Mesothelial cell of epicardium (in vitro differentiated cells): ENCODE data around the gene ABI3. TPM values are rescaled to one million over a fixed set of nuclear protein-coding genes. Genes with fewer than 3 reads are reported as not detected.
A peak's percentile ranks its signal among the peaks of the same experiment; 100 is the strongest.

ENCODE experiments used
- DNase-seq, 2 experiments: peaks; one replicate each; pipeline ENCODE4 v3.0.0; 2021; ENCODE audit warnings: low spot score in 2 of 2; ENCODE audit not compliant: unreplicated experiment in 2 of 2
- H3K27ac Mint-ChIP-seq: 2 replicates; pipeline ENCODE4 v1.8.0; 2021; ENCODE audit warnings: mixed read lengths
- H3K27me3 Mint-ChIP-seq: 2 replicates; pipeline ENCODE4 v1.8.0; 2021; ENCODE audit warnings: low read depth, mixed read lengths
- H3K36me3 Mint-ChIP-seq: 2 replicates; pipeline ENCODE4 v1.8.0; 2021; ENCODE audit warnings: mixed read lengths
- H3K4me1 Mint-ChIP-seq: 2 replicates; pipeline ENCODE4 v1.8.0; 2021; ENCODE audit warnings: mixed read lengths
- H3K4me3 Mint-ChIP-seq: 2 replicates; pipeline ENCODE4 v1.8.0; 2021; ENCODE audit warnings: mild to moderate bottlenecking, moderate library complexity, mixed read lengths
- H3K9me3 Mint-ChIP-seq: 2 replicates; pipeline ENCODE4 v1.8.0; 2021; ENCODE audit warnings: mixed read lengths
- CTCF ChIP-seq: fragments of 200-600 bp; sonication (generic); IDR thresholded peaks from one replicate; pipeline ENCODE4 v1.5.0; 2021; ENCODE audit warnings: antibody characterized with exemption; ENCODE audit not compliant: unreplicated experiment
- total RNA-seq: library from RNA; stranded (reverse); gene quantifications from 3 replicates; pipeline ENCODE4 v1.2.1, GENCODE V29; 2021

Gene ABI3
- total RNA-seq, 1 donor from 2014 or later: 0.69 TPM

DNA sequence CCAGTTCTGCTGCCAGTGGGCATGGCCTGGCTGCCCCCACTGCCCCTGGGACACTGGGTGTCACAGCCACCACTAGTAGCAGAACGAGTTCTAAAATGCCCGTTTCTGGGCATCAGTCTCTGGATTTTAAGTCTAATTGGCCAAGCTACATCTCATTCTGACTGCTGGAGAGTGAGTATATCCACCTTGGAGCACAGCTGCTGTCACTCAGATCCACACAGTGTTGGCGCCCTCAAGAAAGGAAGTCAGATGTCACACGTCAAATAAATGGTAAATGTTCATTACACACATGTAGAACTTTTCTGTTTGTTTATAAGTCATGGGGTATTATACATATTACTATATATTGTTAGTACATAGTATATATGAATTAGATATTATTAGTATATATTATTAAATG is 19.6 kb upstream of the ABI3 start:
- peaks cover 11% of the 10 kb centered on the region for H3K4me1 Mint-ChIP-seq
- no peak overlapping the region for H3K27ac Mint-ChIP-seq
- peaks cover 2% of the 10 kb centered on the region for H3K27me3 Mint-ChIP-seq
- no peak for DNase-seq
- peak overlapping the region; percentile 39 for H3K4me3 Mint-ChIP-seq
- H3K36me3 Mint-ChIP-seq: peaks cover 1% of the 10 kb centered on the region
- TF ChIP-seq CTCF: no peak
- H3K9me3 Mint-ChIP-seq: peaks cover 5% of the 10 kb centered on the region

- H3K4me3 Mint-ChIP-seq: peak overlapping the region; percentile 93
- H3K9me3 Mint-ChIP-seq: no peaks in the 10 kb centered on the region
- peaks cover 11% of the 10 kb centered on the region for H3K4me1 Mint-ChIP-seq
- TF ChIP-seq CTCF: no peak
- DNase-seq: no peak
- H3K27me3 Mint-ChIP-seq: peaks cover 2% of the 10 kb centered on the region
- H3K27ac Mint-ChIP-seq: peak overlapping the region; percentile 98
- no peaks in the 10 kb centered on the region for H3K36me3 Mint-ChIP-seq
Observed at GRCh38 chr17:49191409-49191916, 19.0 kb upstream of the ABI3 start.

- Mint-ChIP-seq H3K27ac (peak overlapping the region; percentile 98), H3K36me3 (no peaks in the 10 kb centered on the region), H3K27me3 (peaks cover 2% of the 10 kb centered on the region), H3K4me3 (peak overlapping the region; percentile 93), H3K4me1 (peaks cover 11% of the 10 kb centered on the region), H3K9me3 (no peaks in the 10 kb centered on the region)
- DNase-seq: peak; percentile 82 to 99
- no peak for TF ChIP-seq CTCF
Observed at GRCh38 chr17:49191917-49192741, 18.4 kb upstream of the ABI3 start.

DNA sequence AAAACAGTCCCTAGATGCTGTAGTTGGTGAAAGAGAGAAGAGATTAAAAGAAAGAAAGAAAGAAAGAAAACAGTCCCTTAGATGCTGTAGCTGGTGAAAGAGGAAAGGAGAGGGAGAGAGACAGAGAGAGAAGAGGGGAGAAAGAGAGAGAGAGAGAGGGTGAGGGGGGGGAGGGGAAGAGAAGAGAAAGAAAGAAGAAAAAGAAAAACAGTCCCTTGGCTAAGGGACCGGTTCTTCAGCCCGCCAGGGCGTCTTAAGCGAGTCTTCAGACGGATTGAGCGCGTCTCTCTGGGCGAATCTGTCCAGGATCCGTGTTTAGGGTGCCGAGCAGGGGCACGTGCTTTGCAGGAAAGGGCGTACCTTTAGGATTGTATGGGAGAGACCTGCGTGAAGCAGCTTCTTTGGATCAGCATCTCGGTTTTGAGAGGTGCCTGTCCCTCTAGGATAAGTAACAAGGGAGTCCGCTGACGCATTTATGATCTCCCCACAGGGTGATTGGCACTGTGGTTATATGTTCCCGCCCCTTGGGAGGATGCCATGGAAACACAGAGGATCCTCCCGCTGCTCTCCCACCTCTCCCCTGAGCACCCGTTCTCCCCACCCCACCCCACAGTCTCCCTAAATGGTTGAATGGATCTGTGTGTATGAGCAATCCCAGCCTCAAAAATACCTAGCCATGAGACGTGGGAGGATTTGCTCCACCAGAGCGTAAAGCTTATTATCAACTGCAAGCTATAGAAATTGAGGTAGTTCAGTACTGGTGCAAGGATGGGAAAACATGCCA is 16.8 kb upstream of the ABI3 start:
- Mint-ChIP-seq H3K9me3 (no peaks in the 10 kb centered on the region), H3K4me3 (peak overlapping the region; percentile 93), H3K27me3 (peaks cover 2% of the 10 kb centered on the region), H3K4me1 (peaks cover 11% of the 10 kb centered on the region), H3K27ac (peak overlapping the region; percentile 98), H3K36me3 (no peaks in the 10 kb centered on the region)
- no peak for TF ChIP-seq CTCF
- peak in 1 of 2 experiments; percentile 43 for DNase-seq

DNA sequence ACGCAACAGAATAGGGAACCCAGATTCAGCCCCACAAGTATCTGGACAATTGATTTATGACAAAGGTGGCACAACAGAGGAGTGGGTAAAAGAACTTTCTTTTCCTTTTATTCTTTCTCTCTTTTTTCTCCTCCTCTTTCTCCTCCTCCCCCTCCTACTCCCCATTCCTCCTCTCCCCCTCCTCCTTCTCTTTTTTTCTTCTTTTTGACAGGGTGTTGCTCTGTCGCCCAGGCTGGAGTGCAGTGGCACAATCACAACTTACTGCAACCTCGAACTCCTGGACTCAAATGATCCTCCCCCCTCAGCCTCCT is 16.3 kb upstream of the ABI3 start:
- TF ChIP-seq CTCF: no peak
- peak overlapping the region; percentile 98 for H3K27ac Mint-ChIP-seq
- H3K36me3 Mint-ChIP-seq: no peaks in the 10 kb centered on the region
- peaks cover 2% of the 10 kb centered on the region for H3K27me3 Mint-ChIP-seq
- no peak for DNase-seq
- peaks cover 11% of the 10 kb centered on the region for H3K4me1 Mint-ChIP-seq
- no peaks in the 10 kb centered on the region for H3K9me3 Mint-ChIP-seq
- H3K4me3 Mint-ChIP-seq: peak overlapping the region; percentile 44
